GM19025 (cell line): ENCODE measurements around the gene LAYN.

Experiments used
- ATAC-seq: cut with Tn5 transposase; IDR thresholded peaks from one replicate; pipeline ENCODE4 v1.9.1; 2021; ENCODE audit warnings: mild to moderate bottlenecking, low read depth, moderate library complexity; ENCODE audit not compliant: unreplicated experiment

LAYN gene, protein sequence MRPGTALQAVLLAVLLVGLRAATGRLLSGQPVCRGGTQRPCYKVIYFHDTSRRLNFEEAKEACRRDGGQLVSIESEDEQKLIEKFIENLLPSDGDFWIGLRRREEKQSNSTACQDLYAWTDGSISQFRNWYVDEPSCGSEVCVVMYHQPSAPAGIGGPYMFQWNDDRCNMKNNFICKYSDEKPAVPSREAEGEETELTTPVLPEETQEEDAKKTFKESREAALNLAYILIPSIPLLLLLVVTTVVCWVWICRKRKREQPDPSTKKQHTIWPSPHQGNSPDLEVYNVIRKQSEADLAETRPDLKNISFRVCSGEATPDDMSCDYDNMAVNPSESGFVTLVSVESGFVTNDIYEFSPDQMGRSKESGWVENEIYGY

DNA sequence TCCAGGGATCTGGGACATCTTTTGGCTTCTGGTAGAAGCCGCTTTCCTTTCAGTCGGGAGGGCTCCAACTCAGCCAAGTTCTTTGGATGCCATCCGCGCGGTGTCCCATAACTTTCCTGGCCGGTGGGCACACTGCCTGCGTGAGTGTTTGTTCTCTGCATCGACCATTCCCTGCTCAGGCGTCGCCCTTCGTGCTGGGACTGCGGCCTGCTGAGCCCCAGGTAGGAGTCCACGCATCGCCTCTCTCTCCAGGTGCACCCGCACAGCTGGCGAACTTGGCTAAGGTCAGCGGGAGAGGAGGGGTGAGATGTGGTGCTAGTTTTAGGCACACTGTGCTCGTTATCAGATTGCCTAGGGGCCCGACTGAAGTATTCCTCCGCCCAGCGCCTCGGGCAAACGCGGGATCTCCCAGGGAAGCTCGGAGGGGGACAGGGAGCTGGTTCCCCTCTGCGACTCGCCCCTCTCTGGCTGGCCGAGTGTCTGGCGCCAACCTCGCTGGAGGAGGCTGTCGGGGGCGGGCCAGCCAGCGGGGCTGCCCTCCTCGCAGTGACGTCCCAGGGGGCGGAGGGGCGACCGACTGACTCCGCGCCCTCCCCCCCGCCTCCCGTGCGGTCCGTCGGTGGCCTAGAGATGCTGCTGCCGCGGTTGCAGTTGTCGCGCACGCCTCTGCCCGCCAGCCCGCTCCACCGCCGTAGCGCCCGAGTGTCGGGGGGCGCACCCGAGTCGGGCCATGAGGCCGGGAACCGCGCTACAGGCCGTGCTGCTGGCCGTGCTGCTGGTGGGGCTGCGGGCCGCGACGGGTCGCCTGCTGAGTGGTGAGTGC lies at the start of gene LAYN:
LAYN (plus strand) TSS at position 607 of the 823 bp plus-strand sequence; CDS start at position 731, 124 bp downstream.
- no peak for ATAC-seq

DNA sequence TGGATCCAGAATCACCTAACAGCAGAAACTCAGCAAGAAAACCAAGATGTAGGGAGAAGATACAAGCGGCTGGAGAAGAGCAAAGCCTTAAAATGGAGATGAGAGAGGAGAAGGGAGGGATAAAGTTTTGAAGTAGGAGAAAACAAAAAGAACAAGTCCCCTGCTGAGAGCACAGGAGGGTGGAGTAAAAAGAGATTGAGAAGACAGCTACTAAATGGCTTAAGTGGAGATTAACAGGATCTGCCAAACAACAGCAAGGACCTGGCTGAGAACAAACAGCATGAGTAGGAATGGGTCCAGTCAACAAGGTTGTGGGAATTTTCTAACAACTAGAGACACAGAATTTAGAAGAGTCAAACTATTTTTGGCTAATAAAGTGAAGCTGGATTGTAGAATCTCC lies 46.5 kb upstream of the LAYN start:
- ATAC-seq = no peak

DNA sequence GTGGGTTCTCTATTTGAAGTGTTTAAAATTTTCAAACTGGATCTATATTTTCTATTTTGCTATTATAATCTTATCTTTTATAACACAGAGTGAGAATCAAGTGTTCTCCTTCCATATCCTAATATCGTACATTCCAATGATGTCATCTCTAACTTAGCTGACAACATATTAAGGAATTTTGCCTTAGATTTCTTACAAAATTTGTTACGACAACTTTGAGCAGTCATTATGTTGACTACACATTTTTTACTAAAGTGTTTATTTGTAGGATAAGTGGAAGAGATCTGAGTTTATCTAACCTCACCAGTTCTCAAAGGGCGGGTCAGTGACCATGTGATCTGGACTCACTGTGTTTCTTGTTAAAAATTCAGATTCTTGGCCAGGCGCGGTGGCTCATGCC lies 41.0 kb upstream of the LAYN start:
- ATAC-seq = no peak

DNA sequence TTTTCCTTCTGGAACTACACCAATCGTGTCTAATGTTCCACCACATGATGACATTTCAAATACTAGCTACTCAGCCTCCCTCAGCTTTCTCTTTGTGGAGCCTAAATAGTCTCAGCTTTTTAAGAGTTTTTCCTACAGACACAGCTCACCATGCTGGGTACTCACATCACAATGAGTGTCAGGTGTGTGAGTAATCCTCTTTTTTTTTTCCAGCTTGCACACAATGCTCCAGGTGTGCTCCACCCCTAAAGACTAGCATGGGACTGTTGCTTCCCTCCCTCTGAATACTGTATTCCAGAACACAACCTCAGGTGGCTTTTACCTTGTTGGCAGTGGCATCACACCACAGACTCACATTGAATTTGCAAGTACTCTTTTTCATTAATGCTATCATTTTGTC lies 40.0 kb upstream of the LAYN start:
- ATAC-seq = no peak

DNA sequence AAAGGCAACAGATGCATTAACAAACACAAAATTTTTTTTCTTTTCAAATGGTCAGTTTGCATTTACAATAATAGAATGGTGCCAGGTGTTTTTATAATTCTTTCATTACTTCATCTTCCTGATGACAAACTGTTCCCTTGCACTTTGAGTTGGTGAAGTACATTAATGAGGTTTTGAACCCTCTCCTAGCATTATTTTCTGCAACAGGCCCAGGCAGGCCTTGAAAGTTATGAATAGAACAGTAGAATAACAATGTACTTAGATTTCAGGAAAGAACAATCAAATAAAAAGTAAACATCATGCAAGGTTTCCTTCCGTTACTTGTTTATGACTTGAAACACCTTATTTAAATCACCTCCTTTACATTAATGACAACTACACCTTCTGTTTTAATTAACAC lies 37.9 kb upstream of the LAYN start:
- ATAC-seq = no peak

DNA sequence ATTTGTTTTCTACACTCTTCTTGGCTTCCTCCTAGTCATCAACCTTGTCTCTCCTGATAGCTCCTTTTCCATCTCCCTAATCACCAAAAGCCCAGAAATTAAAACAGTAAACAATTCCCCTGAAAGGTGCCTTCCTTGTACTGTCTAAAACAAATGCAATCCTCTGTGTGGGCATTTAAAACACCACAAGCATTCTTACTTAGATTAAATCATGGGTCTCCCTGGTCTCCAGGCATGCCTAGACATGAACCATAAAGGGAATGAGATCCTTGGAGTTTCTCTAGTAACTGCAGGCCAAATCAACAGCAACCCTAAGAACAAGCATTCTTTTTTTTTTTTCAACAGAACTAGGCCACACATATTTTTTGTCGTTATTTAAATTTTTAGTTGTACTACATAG lies 30.2 kb upstream of the LAYN start:
- no peak for ATAC-seq

DNA sequence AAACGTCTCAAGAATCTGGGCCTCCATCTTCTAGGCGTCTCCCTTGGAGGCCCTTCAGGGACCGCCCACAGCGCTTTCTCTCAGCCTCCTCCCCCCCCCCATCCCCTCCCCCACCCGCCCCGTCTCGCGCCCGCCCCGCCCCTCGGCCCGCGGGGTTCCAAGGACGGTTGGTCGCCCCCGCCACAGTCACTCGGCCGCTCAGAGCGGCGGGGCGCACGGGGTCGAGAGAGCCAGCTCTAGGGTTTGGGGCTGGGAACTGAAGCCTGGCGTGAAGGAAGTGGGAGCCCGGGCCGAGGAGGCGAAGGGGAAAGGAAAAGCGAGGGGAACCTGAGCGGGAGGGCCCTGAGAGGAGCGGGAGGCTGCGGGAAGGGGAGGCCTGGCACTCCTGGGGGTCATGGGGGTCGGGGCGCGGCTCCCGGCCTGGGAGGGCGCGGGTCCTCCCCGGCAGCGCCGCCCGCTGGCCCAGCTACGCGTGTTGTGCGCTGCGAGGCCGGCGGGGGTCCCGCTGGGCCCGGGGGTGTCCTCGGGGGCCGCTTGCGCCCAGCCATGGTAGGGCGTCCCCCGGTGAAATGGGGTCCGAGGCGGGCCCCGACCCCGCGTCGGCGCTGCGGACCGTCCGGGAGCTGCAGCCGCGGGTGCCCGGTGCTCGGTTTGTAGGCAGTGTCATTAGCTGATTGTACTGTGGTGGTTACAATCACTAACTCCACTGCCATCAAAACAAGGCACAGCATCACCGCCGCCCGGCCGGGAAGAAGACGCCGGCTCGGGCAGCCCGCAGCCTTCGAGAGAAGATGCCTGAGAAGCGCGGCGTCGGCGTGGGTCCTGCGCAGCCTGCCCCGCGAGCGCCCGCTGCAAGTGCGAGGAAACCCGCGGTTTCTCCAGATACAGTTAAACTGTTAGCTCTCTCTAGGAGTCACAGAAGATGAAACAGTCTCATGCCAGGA lies 28.0 kb upstream of the LAYN start, which contains the start of gene BTG4:
BTG4 (minus strand) TSS at position 91 of the 944 bp plus-strand sequence. CDS start 13,610 bp downstream, outside the sequence.
- no peak for ATAC-seq

DNA sequence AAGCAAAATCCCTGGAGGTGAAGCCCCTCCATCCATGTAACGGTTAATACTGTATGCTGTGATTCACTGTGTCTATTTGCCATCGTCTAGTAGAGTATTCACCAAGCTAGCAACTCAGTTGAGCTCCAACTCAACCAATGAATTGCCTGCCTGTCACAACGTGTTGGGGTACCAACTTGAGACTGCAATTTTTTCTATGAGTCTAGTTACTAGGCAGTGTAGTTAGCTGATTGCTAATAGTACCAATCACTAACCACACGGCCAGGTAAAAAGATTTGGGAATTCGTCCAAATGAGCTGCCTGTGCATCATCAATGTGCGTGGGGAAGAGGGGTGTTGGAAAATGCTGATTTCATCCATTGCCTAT lies 27.3 kb upstream of the LAYN start:
- ATAC-seq = no peak

DNA sequence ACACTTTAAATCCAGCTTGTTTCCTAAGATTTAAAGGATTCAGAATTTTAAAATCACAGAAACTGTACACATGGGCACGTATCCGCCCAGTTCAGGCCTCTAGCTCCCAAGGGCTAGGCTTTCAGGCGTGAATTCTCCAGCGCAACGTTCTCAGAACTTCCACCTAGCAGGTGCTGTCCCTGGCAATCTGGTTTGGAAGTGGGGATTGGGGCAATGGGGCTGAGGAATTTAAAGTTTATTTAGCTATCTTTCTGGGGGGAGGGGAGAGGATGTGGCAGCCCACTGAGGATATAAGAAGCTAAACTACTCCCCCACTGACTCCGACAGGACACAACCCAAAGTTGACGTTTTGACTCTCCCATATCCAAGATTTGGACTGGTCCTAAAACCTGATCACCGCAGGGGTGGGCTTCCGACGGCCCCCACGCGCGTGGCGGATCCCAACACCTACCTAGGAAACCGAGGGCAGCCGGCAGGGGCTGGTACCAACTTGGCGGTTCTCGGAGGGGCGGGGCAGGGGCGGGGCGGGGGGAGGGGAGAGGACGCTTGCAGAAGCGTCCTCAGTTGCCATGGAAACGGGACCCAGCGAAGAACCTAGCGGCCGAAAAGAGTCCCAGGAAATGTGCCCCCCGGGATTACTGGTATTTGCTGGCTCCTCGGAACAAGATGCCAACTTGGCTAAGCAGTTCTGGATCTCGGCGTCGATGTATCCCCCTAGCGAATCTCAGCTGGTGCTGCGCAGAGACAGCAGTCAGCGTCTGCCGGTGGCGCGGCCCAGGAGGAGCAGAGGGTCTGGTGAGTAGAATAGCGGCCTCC lies 26.1 kb upstream of the LAYN start, which contains the start of gene HOATZ:
HOATZ (plus strand) TSS at position 563 of the 816 bp plus-strand sequence; CDS start at position 570, 7 bp downstream.
- no peak for ATAC-seq

DNA sequence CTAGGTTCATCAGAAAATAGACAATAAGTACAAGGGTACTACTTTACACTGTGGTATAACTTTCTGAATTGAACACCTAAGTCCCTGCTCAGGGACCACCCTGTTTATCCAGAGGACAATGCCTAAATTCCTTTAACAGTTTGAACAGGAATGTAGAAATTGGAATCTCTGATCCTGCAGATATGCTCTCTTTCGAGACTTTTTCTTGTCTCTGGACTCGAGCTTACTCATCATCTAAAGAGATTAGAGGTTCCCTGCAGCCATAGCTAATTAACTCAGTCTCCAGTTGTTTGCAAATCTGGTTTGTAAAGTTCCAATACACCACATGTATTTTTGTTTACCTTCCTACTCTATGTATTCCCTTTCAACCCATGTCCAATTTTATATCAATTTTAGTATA lies 24.9 kb upstream of the LAYN start:
- ATAC-seq = no peak

DNA sequence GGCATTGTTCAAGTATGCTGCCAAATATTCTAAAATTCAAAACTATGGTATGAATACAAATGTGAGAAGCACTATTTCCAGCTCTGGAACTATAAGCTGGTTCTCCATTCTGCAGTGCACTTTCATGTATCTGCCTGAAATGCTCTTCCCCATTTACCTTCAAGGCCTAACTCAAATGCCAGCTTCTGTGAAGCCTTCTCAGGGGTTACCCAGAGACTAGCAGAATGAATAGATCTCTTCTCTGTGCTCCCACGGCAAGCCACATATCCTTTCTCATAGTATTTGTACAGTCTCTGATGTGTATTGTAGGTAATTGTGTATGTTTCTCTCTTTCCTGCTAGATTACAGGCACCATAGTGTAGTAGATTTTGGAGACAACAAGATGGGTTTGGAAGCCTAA lies 21.9 kb upstream of the LAYN start:
- no peak for ATAC-seq

DNA sequence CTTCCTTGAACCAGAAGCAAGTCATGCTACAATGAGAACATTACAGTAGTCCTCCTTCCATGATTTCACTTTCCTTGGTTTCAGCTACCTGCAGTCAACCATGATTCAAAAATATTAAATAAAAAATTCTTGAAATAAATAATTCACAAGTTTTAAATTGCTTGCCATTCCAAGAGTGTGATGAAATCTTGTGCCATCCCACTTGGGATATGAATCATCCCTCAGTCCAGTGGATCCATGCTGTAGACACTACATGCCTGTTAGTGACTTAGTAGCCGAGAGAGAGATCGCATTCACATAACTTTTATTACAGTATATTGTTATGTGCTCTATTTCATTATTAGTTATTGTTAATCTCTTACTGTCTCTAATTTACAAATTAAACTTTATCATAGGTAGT lies 20.0 kb upstream of the LAYN start:
- no peak for ATAC-seq

DNA sequence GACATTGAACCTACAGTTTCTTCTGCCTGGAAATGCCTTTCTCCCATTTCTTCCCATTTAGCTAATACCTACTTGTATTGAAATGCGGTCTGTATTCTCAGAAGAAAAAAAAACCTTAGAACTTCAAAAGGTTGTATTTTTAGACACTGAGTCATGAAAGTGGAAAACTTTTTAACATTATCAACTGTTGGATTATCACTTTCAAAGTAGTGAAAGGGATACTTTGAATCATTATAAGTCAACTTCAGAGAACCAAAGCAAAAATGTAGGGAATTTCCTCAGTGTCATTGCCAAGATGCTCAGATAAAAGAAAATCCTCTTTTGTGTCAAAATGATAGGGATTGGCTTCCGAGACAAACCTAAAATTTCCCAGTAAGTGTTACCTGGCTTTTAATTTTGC lies 19.4 kb upstream of the LAYN start:
- ATAC-seq = no peak

DNA sequence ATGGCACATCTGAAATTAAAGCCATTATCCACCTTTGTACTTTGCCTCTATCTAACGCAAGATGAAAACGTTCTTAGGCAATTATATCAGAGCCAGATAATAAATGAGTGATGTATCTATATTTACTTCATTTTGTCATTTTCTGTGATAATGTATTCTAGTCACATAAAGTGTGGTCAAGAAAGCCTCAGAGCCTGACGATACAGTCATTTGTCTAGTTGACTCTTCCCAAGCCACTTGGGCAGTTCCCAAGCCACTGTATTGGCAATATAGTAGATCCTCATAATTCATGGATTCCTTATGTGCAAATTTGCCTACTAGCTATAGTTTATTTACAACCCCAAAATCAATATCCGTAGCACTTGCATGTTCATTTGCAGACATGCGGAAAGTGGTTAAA lies 18.1 kb upstream of the LAYN start:
- no peak for ATAC-seq

DNA sequence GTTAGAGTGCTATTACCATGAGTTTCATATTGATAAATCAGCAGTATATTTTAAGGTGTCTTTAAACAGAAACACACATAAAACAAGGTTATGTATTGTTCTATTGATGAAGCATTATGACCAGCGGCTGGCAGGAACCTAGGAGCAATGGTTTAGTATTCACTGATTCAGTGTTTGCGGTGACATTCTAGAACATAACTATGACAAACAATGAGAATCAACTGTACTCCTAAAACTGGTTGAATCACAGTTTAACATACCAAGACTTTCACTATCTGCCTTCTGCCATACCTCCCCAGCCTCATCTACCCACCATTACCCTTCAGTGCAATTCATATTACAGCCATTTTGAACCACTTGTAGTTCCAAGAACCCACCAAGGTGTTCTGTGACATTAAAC lies 17.2 kb upstream of the LAYN start:
- no peak for ATAC-seq

DNA sequence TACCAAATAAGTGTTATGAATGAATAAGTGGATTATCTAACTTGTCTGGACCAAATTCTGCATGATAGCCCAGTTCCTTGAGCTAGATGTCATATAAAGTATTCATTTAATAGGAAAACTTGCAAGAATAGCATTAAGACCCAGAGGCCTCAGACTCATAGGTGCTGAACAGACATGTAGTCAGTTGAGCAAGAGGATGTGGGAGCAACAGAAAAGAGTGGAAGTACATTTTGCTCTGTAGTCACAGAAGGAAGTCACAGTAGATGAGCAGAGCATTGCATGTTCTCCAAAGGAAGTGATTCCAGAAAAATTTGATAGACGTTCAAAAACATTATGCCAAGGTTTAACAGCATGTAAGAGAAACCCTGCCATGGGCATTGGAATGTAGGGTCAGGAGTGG lies 16.5 kb upstream of the LAYN start:
- ATAC-seq = no peak

DNA sequence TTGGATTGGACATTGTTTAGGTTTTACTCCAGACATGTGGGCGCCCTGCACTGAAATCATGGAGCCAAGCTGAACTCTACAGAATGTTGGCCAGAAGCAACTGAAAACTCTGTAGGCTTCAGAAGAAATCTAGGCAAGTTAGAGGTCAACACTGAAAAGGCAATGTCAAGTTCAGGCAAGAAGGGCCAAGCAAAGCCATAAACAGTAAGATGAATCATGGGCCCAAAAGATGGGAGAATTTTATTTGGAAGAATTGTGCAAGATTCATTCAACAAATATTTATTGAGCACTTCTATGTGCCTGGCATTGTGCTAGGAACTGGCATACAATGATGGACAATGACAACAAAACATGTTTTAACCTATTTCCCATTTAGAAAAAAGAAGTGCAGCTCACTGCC lies 15.1 kb upstream of the LAYN start:
- ATAC-seq = no peak

DNA sequence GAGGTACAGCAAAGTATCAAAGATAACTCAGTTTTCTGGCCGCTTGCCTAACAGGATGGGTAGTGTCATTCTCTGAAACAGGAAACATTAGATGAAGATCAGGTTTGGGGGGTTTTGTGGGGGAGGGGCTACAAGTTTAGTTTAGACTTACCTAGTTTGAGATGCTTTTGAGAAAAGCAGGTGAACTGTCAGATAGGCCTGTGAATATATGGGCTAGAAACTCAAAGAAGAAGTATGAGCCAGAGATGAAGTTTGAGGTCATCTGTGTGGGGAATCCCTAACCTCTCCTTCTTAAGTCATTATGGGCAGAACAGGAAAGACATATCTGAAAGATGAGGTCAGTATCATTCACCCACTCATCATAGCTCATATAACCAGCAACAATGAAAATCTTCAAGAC lies 14.0 kb upstream of the LAYN start:
- ATAC-seq = no peak

DNA sequence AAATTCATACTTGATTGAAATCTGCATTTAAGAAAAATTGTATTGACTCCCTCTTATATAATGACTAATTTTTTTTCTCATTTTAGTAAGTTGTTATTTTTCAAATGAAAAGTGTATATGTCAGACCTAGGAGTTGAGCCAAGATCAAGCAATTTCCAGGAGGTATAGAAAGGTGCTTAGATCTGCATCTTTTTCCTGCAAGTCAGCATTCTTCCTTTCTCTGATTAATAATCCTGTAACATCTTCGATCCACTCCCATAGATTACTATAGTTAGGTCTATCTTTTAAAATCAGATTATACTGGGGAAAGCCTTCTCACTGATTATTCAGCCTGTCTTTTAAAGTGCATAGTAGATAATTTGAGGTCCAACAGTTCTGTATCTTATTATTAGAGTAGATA lies 13.2 kb upstream of the LAYN start:
- ATAC-seq = no peak

DNA sequence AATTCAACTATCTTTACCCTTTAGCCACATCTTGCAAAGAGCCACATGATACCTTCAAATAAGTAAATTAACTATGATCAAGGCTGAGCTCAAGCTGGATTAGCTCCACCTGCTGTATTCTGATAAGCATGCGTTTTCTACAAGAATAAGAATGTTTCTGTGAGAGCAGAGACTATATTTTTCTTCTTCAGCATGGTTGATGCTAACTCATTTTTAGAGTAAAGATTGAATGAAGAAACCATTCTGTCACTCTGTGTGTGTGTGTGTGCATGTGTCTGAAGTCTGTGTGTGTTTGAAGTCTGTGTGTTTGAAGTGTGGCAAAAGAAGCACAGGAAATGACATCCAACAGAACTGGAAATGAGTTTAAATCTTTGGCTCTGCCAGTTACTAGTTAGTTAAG lies 12.0 kb upstream of the LAYN start:
- ATAC-seq = no peak
